ENCODE data around the gene ANKH. TPM values are rescaled to one million over a fixed set of nuclear protein-coding genes. Genes with fewer than 3 reads are reported as not detected.
A peak's percentile ranks its signal among the peaks of the same experiment; 100 is the strongest.
"Not testable (repeated sequence)": the region's sequence is repeated elsewhere in the genome, so short reads cannot be mapped to it uniquely, and the experiment has no call there.

The ANKH gene
- 3.3 TPM for total RNA-seq (2013)
- polyA plus RNA-seq = 1 to 10 TPM; 2.4 to 6.3 (median 3.1) TPM
- 6.4 and 8.5 TPM in 2 replicates for polyA minus RNA-seq
- total RNA-seq = 3.0 to 93.8 (median 20.5) reads per million in 11 experiments

DNA sequence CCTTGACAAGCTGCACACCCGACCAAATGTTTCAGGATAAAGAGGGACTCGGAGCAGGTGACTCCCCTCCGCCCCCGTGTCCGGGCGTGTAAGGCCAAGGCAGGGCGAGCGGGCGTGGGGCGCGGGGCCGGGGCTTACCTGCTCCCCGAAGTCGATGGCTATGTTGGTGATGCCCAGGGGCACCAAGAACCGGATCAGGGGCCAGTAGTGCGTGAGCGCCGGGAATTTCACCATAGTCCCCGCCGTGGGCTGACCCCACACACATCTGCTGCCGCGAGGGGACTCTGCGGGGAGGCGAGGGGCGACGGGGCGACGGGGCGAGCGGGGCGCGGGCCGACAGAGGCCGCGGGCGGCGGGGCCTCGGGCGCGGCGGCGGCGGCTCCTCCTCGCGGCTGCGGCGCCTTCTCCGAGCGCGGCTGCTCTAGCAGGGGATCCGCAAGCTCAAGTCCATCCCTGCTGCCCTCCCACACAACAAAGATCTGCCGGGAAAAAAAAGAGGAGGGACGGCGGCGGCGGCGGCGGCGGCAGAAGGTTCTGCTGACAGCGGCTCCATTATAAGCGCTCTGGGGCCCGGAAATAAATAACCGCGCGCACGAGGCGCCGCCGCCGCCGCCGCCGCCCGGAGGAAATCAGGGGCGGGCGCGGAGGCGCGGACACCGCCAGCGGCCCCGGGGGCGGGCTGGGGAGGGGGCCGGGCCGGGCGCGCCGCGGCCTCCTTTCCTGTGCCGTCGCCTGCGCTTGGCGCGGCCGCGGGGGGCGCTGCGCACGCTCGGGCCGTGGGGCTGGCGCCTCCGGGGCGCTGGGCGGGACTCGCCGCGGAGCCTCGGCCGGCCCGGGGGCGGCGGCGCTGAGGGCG is at the start of gene ANKH:
Gene ANKH (minus strand): TSS at position 565 of the 856 bp plus-strand sequence. CDS start 331 bp downstream, at position 234.
- H2AFZ ChIP-seq (ENCODE audit: insufficient read depth, low read depth, low read length, poor library complexity, severe bottlenecking) = peak within 1 kb of the TSS; percentile 71
- peaks cover 24 to 26% of the 10 kb centered on the region in 2 donors for H3K4me1 ChIP-seq (ENCODE audit: control insufficient read depth in 1 of 2, insufficient read depth in 2 of 2, low read length in 2 of 2)
- under 1% methylated on average over 110 of the region's 115 CpGs for WGBS (ENCODE audit: insufficient coverage)
- peak within 1 kb of the TSS; percentile 71 for H3K9ac ChIP-seq (ENCODE audit: insufficient read depth, low read length, poor library complexity, severe bottlenecking)
- no peaks in the 10 kb centered on the region for H3K9me3 ChIP-seq (replicated peaks in 1 of 2; ENCODE audit: control insufficient read depth in 1 of 2, insufficient read depth in 1 of 2, low read length in 2 of 2)
- TF ChIP-seq, protein P1, sequence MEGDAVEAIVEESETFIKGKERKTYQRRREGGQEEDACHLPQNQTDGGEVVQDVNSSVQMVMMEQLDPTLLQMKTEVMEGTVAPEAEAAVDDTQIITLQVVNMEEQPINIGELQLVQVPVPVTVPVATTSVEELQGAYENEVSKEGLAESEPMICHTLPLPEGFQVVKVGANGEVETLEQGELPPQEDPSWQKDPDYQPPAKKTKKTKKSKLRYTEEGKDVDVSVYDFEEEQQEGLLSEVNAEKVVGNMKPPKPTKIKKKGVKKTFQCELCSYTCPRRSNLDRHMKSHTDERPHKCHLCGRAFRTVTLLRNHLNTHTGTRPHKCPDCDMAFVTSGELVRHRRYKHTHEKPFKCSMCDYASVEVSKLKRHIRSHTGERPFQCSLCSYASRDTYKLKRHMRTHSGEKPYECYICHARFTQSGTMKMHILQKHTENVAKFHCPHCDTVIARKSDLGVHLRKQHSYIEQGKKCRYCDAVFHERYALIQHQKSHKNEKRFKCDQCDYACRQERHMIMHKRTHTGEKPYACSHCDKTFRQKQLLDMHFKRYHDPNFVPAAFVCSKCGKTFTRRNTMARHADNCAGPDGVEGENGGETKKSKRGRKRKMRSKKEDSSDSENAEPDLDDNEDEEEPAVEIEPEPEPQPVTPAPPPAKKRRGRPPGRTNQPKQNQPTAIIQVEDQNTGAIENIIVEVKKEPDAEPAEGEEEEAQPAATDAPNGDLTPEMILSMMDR (IDR thresholded peaks at IDR 0.05) = no peak
- peak within 1 kb of the TSS; percentile 52 to 84 (median 73) for H3K4me3 ChIP-seq (replicated peaks in 1 of 3; ENCODE audit: low read depth in 2 of 3, low read length in 3 of 3)
- H3K27me3 ChIP-seq (ENCODE audit: control insufficient read depth in 2 of 2, insufficient read depth in 2 of 2, low read length in 2 of 2) = peaks cover 39 to 63% of the 10 kb centered on the region in 2 donors
- peak within 1 kb of the TSS; percentile 55 to 61 for H3K27ac ChIP-seq (ENCODE audit: low read depth in 1 of 2, low read length in 2 of 2)
- Mint-ChIP-seq H3K4me1 (peaks cover 22% of the 10 kb centered on the region), H3K27ac (peak within 1 kb of the TSS in 6 of 7 donors; percentile 40 to 83 (median 78)), H3K27me3 (ENCODE audit: low read depth in 3 of 3) (peaks cover 49 to 56% (median 54%) of the 10 kb centered on the region in 3 donors), H3K9me3 (peaks cover 0 to 4% (median 3%) of the 10 kb centered on the region in 7 donors), H3K4me3 (peak within 1 kb of the TSS; percentile 84 to 88), H3K36me3 (peaks cover 3 to 22% of the 10 kb centered on the region in 2 donors)
- peak; percentile 54 to 68 (median 66) for DNase-seq
- intact Hi-C loops (cut with micrococcal nuclease) = loop anchor here (1.0 to 10.0 kb wide), 3 partner anchors 133 to 147 kb away; no protein-coding TSS in a partner anchor
- peak within 1 kb of the TSS; percentile 79 for H3K4me2 ChIP-seq (replicated peaks; ENCODE audit: extremely low read depth, low read length, poor library complexity, severe bottlenecking)
- H3K79me2 ChIP-seq (ENCODE audit: insufficient read depth, low read length) = no peaks in the 10 kb centered on the region
- H4K20me1 ChIP-seq (ENCODE audit: insufficient read depth, low read length) = no peaks in the 10 kb centered on the region
- H3K36me3 ChIP-seq (replicated peaks in 1 of 2; ENCODE audit: control insufficient read depth in 1 of 2, insufficient read depth in 2 of 2, low read length in 2 of 2) = no peaks in the 10 kb centered on the region

DNA sequence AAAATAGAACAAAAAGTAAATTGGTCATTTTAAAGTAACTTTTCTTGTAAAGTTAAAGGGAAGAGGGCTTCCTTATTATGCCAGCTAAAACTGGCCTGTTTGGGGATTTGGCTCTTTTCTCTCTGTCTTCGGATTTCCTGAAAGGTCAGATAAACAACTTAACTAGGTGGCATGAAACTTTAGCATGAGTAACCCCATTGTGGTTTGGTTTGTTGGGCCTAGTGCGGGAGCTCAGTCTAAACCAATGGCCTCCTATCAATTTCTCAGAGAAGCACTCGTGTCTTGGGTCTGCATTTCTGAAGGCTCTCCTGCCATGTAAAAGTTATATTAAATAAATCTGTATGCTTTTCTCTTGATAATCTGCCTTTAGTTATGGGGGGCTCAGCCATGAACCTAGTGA is 48.5 kb upstream of the ANKH start:
- Histone ChIP-seq H3K4me1 (ENCODE audit: control insufficient read depth in 1 of 2, insufficient read depth in 2 of 2, low read length in 2 of 2) (peaks cover 0 to 8% of the 10 kb centered on the region in 2 donors), H3K9ac (ENCODE audit: insufficient read depth, low read length, poor library complexity, severe bottlenecking) (no peak overlapping the region), H3K4me2 (replicated peaks; ENCODE audit: extremely low read depth, low read length, poor library complexity, severe bottlenecking) (no peak overlapping the region), H2AFZ (ENCODE audit: insufficient read depth, low read depth, low read length, poor library complexity, severe bottlenecking) (no peak overlapping the region), H3K9me3 (replicated peaks in 1 of 2; ENCODE audit: control insufficient read depth in 1 of 2, insufficient read depth in 1 of 2, low read length in 2 of 2) (no peaks in the 10 kb centered on the region), H3K4me3 (replicated peaks in 1 of 3; ENCODE audit: low read depth in 2 of 3, low read length in 3 of 3) (no peak overlapping the region), H4K20me1 (ENCODE audit: insufficient read depth, low read length) (no peaks in the 10 kb centered on the region), H3K27me3 (ENCODE audit: control insufficient read depth in 2 of 2, insufficient read depth in 2 of 2, low read length in 2 of 2) (no peaks in the 10 kb centered on the region), H3K27ac (ENCODE audit: low read depth in 1 of 2, low read length in 2 of 2) (no peak overlapping the region), H3K36me3 (replicated peaks in 1 of 2; ENCODE audit: control insufficient read depth in 1 of 2, insufficient read depth in 2 of 2, low read length in 2 of 2) (no peaks in the 10 kb centered on the region), H3K79me2 (ENCODE audit: insufficient read depth, low read length) (no peaks in the 10 kb centered on the region)
- H3K9me3 Mint-ChIP-seq = peaks cover 0 to 6% (median 0%) of the 10 kb centered on the region in 7 donors
- no peak for DNase-seq
- TF ChIP-seq, protein P1 (IDR thresholded peaks at IDR 0.05) = no peak
- no peak overlapping the region for H3K27ac Mint-ChIP-seq
- intact Hi-C loops (cut with micrococcal nuclease) = no loop called here
- WGBS (ENCODE audit: insufficient coverage) = no CpG with 5 or more reads among the region's 3 CpGs
- no peaks in the 10 kb centered on the region for H3K36me3 Mint-ChIP-seq
- peaks cover 4 to 15% (median 4%) of the 10 kb centered on the region in 3 donors for H3K27me3 Mint-ChIP-seq (ENCODE audit: low read depth in 3 of 3)
- no peak overlapping the region for H3K4me3 Mint-ChIP-seq
- H3K4me1 Mint-ChIP-seq = peaks cover 6% of the 10 kb centered on the region

DNA sequence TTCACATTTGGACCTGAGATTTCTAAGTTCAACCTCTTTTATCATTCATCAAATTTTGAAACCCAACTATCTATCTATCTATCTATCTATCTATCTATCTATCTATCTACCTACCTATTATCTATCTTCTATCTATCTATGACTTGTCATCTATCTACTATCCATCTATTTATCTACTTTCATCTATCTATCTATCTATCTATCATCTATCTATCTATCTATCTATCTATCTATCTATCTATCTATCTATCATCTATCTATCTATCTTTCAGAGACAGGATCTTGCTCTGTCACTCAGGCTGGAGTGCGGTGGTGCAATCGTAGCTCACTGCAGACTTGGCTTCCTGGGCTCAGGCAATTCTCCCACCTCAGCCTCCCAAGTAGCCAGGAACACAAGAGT is 47.5 kb upstream of the ANKH start:
- H3K9me3 ChIP-seq (replicated peaks in 1 of 2; ENCODE audit: control insufficient read depth in 1 of 2, insufficient read depth in 1 of 2, low read length in 2 of 2); H3K9ac ChIP-seq (ENCODE audit: insufficient read depth, low read length, poor library complexity, severe bottlenecking): not testable (repeated sequence)

More for the DNA sequence above, 47.5 kb upstream of the ANKH start:
- H3K36me3 ChIP-seq (replicated peaks in 1 of 2; ENCODE audit: control insufficient read depth in 1 of 2, insufficient read depth in 2 of 2, low read length in 2 of 2); H3K79me2 ChIP-seq (ENCODE audit: insufficient read depth, low read length); H3K9me3 Mint-ChIP-seq; H3K4me1 ChIP-seq (ENCODE audit: control insufficient read depth in 1 of 2, insufficient read depth in 2 of 2, low read length in 2 of 2); H2AFZ ChIP-seq (ENCODE audit: insufficient read depth, low read depth, low read length, poor library complexity, severe bottlenecking); H3K4me2 ChIP-seq (replicated peaks; ENCODE audit: extremely low read depth, low read length, poor library complexity, severe bottlenecking); H3K4me3 Mint-ChIP-seq; H3K4me3 ChIP-seq (replicated peaks in 1 of 3; ENCODE audit: low read depth in 2 of 3, low read length in 3 of 3); H3K27me3 ChIP-seq (ENCODE audit: control insufficient read depth in 2 of 2, insufficient read depth in 2 of 2, low read length in 2 of 2); H3K4me1 Mint-ChIP-seq; H4K20me1 ChIP-seq (ENCODE audit: insufficient read depth, low read length); intact Hi-C loops (cut with micrococcal nuclease); H3K27ac ChIP-seq (ENCODE audit: low read depth in 1 of 2, low read length in 2 of 2); DNase-seq; H3K36me3 Mint-ChIP-seq: not testable (repeated sequence)
- no CpG with 5 or more reads among the region's 2 CpGs for WGBS (ENCODE audit: insufficient coverage)
- peak overlapping the region in 2 of 7 donors; percentile 17 to 43 for H3K27ac Mint-ChIP-seq
- peaks cover 4 to 13% (median 4%) of the 10 kb centered on the region in 3 donors for H3K27me3 Mint-ChIP-seq (ENCODE audit: low read depth in 3 of 3)
